Activated naive CD8-positive, alpha-beta T cell treated with anti-CD3 and anti-CD28 coated beads for 36 hours (primary cell): Measurements from ENCODE around the gene TCF15. TPM values are rescaled to one million over a fixed set of nuclear protein-coding genes. Genes with fewer than 3 reads are reported as not detected.
"Not testable (repeated sequence)": the region's sequence is repeated elsewhere in the genome, so short reads cannot be mapped to it uniquely, and the experiment has no call there.

Experiments
- DNase-seq: peaks from one replicate; pipeline ENCODE4 v3.0.0; 2021
- H3K27ac Mint-ChIP-seq: one replicate; pipeline ENCODE4 v1.8.0; 2022; ENCODE audit warnings: mild to moderate bottlenecking, moderate library complexity, mixed read lengths
- H3K27me3 Mint-ChIP-seq: one replicate; pipeline ENCODE4 v1.8.0; 2022; ENCODE audit warnings: mild to moderate bottlenecking, mixed read lengths
- H3K36me3 Mint-ChIP-seq: one replicate; pipeline ENCODE4 v1.8.0; 2021; ENCODE audit warnings: mild to moderate bottlenecking, mixed read lengths
- H3K4me1 Mint-ChIP-seq: one replicate; pipeline ENCODE4 v1.8.0; 2021; ENCODE audit warnings: mixed read lengths
- H3K4me3 Mint-ChIP-seq: one replicate; pipeline ENCODE4 v1.8.0; 2022; ENCODE audit warnings: mild to moderate bottlenecking, moderate library complexity, mixed read lengths
- H3K9me3 Mint-ChIP-seq: one replicate; pipeline ENCODE4 v1.8.0; 2022; ENCODE audit warnings: mixed read lengths
- total RNA-seq, 2 experiments: library from RNA; stranded (reverse); gene quantifications; one replicate each; pipeline ENCODE4 v1.2.3, GENCODE V29; 2021

TCF15 gene
- total RNA-seq, 2 experiments from 2014 or later = 0.14 to 0.23 TPM

GRCh38 chr20:582204-582603 lies 27.9 kb downstream of the TCF15 start:
- no peak overlapping the region for H3K27ac Mint-ChIP-seq
- H3K27me3 Mint-ChIP-seq = peaks cover 15% of the 10 kb centered on the region
- H3K4me3 Mint-ChIP-seq = no peak overlapping the region
- DNase-seq = no peak
- no peaks in the 10 kb centered on the region for H3K4me1 Mint-ChIP-seq
- H3K36me3 Mint-ChIP-seq = no peaks in the 10 kb centered on the region
- no peaks in the 10 kb centered on the region for H3K9me3 Mint-ChIP-seq

- peaks cover 17% of the 10 kb centered on the region for H3K27me3 Mint-ChIP-seq
- H3K4me1 Mint-ChIP-seq, H3K4me3 Mint-ChIP-seq, H3K9me3 Mint-ChIP-seq, DNase-seq, H3K27ac Mint-ChIP-seq, H3K36me3 Mint-ChIP-seq: not testable (repeated sequence)
Observed at GRCh38 chr20:578940-579690, 31.0 kb downstream of the TCF15 start.

GRCh38 chr20:577167-577791 lies 32.8 kb downstream of the TCF15 start:
- Mint-ChIP-seq H3K36me3 (no peaks in the 10 kb centered on the region), H3K4me1 (no peaks in the 10 kb centered on the region), H3K9me3 (no peaks in the 10 kb centered on the region), H3K27ac (no peak overlapping the region), H3K27me3 (peaks cover 31% of the 10 kb centered on the region), H3K4me3 (no peak overlapping the region)
- no peak for DNase-seq

- Mint-ChIP-seq H3K36me3 (no peaks in the 10 kb centered on the region), H3K9me3 (no peaks in the 10 kb centered on the region), H3K27me3 (peaks cover 38% of the 10 kb centered on the region)
Observed at GRCh38 chr20:576156-576555, 34.0 kb downstream of the TCF15 start.

GRCh38 chr20:575230-575629 lies 34.9 kb downstream of the TCF15 start:
- Mint-ChIP-seq H3K4me3 (no peak overlapping the region), H3K9me3 (no peaks in the 10 kb centered on the region), H3K27me3 (peaks cover 38% of the 10 kb centered on the region), H3K36me3 (no peaks in the 10 kb centered on the region), H3K27ac (no peak overlapping the region), H3K4me1 (no peaks in the 10 kb centered on the region)
- DNase-seq = no peak

More at GRCh38 chr20:576156-576555, 34.0 kb downstream of the TCF15 start:
- DNase-seq = no peak
- no peak overlapping the region for H3K4me3 Mint-ChIP-seq
- H3K4me1 Mint-ChIP-seq = no peaks in the 10 kb centered on the region
- no peak overlapping the region for H3K27ac Mint-ChIP-seq

- Mint-ChIP-seq H3K27ac (no peak overlapping the region), H3K4me3 (no peak overlapping the region), H3K27me3 (peaks cover 38% of the 10 kb centered on the region), H3K36me3 (no peaks in the 10 kb centered on the region), H3K4me1 (no peaks in the 10 kb centered on the region), H3K9me3 (no peaks in the 10 kb centered on the region)
- no peak for DNase-seq
Observed at GRCh38 chr20:574297-574942, 35.7 kb downstream of the TCF15 start.

- Mint-ChIP-seq H3K27me3 (peaks cover 43% of the 10 kb centered on the region), H3K4me1 (no peaks in the 10 kb centered on the region), H3K4me3 (no peak overlapping the region), H3K36me3 (no peaks in the 10 kb centered on the region), H3K27ac (no peak overlapping the region), H3K9me3 (no peaks in the 10 kb centered on the region)
- no peak for DNase-seq
Observed at GRCh38 chr20:573414-574296, 36.5 kb downstream of the TCF15 start.

- no peak for DNase-seq
- Mint-ChIP-seq H3K36me3 (no peaks in the 10 kb centered on the region), H3K27ac (no peak overlapping the region), H3K4me3 (no peak overlapping the region), H3K27me3 (peaks cover 43% of the 10 kb centered on the region), H3K9me3 (no peaks in the 10 kb centered on the region), H3K4me1 (no peaks in the 10 kb centered on the region)
Observed at GRCh38 chr20:572727-573126, 37.4 kb downstream of the TCF15 start.

GRCh38 chr20:571754-572441 lies 38.2 kb downstream of the TCF15 start:
- H3K9me3 Mint-ChIP-seq = no peaks in the 10 kb centered on the region
- no peak overlapping the region for H3K4me3 Mint-ChIP-seq
- no peak overlapping the region for H3K27ac Mint-ChIP-seq
- no peak for DNase-seq
- H3K27me3 Mint-ChIP-seq = peaks cover 51% of the 10 kb centered on the region
- H3K36me3 Mint-ChIP-seq = no peaks in the 10 kb centered on the region
- H3K4me1 Mint-ChIP-seq = no peaks in the 10 kb centered on the region

- H3K9me3 Mint-ChIP-seq = no peaks in the 10 kb centered on the region
- DNase-seq = no peak
- no peak overlapping the region for H3K27ac Mint-ChIP-seq
- H3K36me3 Mint-ChIP-seq = no peaks in the 10 kb centered on the region
- H3K4me3 Mint-ChIP-seq = no peak overlapping the region
- no peaks in the 10 kb centered on the region for H3K4me1 Mint-ChIP-seq
- H3K27me3 Mint-ChIP-seq = peaks cover 38% of the 10 kb centered on the region
Observed at GRCh38 chr20:568673-569415, 41.3 kb downstream of the TCF15 start.

- no peak for DNase-seq
- Mint-ChIP-seq H3K27me3 (peaks cover 31% of the 10 kb centered on the region), H3K4me1 (no peaks in the 10 kb centered on the region), H3K4me3 (no peak overlapping the region), H3K36me3 (no peaks in the 10 kb centered on the region), H3K27ac (no peak overlapping the region), H3K9me3 (no peaks in the 10 kb centered on the region)
Observed at GRCh38 chr20:568097-568652, 41.9 kb downstream of the TCF15 start.

GRCh38 chr20:564192-564591 lies 45.9 kb downstream of the TCF15 start:
- H3K36me3 Mint-ChIP-seq = no peaks in the 10 kb centered on the region
- H3K4me1 Mint-ChIP-seq = no peaks in the 10 kb centered on the region
- H3K9me3 Mint-ChIP-seq = no peaks in the 10 kb centered on the region
- no peak overlapping the region for H3K4me3 Mint-ChIP-seq
- DNase-seq = no peak
- H3K27ac Mint-ChIP-seq = no peak overlapping the region
- H3K27me3 Mint-ChIP-seq = peaks cover 27% of the 10 kb centered on the region

GRCh38 chr20:563187-563586 lies 46.9 kb downstream of the TCF15 start:
- no peaks in the 10 kb centered on the region for H3K36me3 Mint-ChIP-seq

More at GRCh38 chr20:563187-563586, 46.9 kb downstream of the TCF15 start:
- no peak overlapping the region for H3K27ac Mint-ChIP-seq
- no peaks in the 10 kb centered on the region for H3K4me1 Mint-ChIP-seq
- H3K4me3 Mint-ChIP-seq = no peak overlapping the region
- no peaks in the 10 kb centered on the region for H3K9me3 Mint-ChIP-seq
- no peak for DNase-seq
- peaks cover 21% of the 10 kb centered on the region for H3K27me3 Mint-ChIP-seq
